GM18519 (cell line): ENCODE data around the gene EVPLL.
A peak's percentile ranks its signal among the peaks of the same experiment; 100 is the strongest.
"Not testable (repeated sequence)": the region's sequence is repeated elsewhere in the genome, so short reads cannot be mapped to it uniquely, and the experiment has no call there.

ENCODE experiments used
- ATAC-seq: cut with Tn5 transposase; IDR thresholded peaks from one replicate; pipeline ENCODE4 v1.9.1; 2021; ENCODE audit warnings: mild to moderate bottlenecking, moderate library complexity; ENCODE audit not compliant: unreplicated experiment, low FRiP score

Gene EVPLL

DNA sequence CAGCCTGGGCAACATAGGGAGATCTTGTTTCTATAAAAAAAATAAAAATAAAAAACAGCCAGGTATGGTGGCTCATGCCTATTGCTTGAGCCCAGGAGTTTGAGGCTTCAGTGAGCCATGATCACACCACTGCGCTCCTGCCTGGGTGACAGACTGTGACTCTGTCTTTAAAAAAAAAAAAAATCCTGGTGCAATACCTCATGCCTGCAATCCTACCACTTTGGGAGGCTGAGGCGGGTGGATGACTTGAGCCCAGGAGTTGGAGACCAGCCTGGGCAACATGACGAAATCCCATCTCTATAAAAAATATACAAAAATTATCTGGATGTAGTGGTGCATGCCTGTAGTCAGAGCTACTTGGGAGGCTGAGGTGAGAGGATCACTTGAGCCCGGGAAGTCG is 1.0 kb downstream of the EVPLL start:
- ATAC-seq, result not testable (repeated sequence)

DNA sequence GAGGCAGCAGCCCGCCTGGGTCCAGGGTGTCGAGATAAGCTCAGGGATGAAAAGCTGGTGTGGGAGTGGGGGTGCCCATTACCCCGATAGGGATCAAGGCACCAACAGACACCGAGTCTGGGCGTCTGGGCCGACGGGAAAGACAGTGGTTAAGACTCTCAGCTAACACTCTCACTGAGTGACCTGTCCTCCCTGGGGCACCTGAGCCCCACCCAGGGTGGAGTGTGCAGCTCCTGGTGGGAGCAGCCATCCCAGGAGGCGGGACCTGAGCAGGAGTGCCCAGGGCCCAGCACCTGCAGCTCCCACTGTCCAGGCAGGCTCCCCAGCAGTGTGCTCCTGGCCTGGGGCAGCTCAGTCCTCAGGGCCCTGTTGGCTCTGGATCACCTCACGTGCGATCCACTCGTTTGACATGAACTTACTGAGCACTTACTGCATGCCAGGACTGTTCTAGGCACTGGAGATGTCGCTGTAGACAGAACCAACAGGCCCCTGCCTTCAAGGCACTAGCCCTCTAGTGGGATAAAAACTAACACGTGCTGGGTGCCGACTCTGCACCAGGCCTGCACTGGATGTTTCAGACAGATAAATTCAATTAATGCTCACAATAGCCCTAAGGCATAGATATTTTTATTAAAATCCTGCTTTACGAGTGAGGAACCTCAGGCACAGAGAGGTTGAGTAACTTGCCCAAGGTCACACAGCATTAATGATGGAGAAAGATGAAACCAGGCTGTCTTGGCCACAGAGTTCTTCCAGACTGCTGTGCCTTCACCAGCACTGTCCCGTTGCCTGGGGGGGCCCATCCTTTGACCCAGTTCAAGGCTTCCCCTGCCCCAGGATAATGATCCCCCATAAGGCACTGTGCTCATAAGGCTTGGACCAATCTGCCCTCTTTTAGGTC is 1.9 kb downstream of the EVPLL start:
- ATAC-seq, result no peak

- ATAC-seq, result no peak
These were observed 3.0 kb downstream of the EVPLL start for GRCh38 chr17:18380471-18381157.

- no peak for ATAC-seq
These were observed 3.8 kb downstream of the EVPLL start for GRCh38 chr17:18381158-18381952.

DNA sequence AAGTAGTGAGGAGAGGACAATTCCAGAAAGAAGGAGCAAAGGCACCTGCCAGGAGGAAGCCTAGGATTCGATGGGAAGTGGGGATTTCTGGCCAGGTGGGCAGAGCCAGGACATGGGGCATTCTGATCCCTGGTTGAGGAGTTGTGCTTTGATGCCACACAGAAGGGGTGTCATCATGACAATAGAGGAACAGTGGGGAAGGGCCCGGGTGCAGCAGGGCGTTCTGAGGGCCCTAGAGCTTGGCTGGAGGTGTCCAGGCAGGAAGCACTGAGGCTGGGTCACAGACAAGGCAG is 4.3 kb downstream of the EVPLL start:
- ATAC-seq, result no peak

GRCh38 chr17:18382441-18383078 is 5.0 kb downstream of the EVPLL start:
- no peak for ATAC-seq

DNA sequence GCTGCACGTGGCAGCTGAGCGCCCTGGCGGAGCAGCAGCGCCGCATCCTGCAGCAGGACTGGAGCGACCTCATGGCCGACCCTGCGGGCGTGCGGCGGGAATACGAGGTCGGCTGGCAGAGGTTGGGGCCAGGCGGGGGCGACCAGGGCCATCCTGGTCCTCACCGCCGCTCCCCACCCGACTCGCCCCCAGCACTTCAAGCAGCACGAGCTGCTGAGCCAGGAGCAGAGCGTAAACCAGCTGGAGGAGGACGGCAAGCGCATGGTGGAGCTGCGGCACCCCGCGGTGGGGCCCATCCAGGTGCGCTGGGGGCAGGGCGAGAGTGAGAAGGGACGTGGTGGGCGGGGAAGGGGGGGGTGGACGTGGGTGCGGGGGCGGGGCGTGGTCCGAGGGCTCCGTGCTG is 5.5 kb downstream of the EVPLL start:
- not testable (repeated sequence) for ATAC-seq

- not testable (repeated sequence) for ATAC-seq
These were observed 6.7 kb downstream of the EVPLL start for GRCh38 chr17:18384271-18384670.

GRCh38 chr17:18387583-18387982 is 10.0 kb downstream of the EVPLL start:
- not testable (repeated sequence) for ATAC-seq

DNA sequence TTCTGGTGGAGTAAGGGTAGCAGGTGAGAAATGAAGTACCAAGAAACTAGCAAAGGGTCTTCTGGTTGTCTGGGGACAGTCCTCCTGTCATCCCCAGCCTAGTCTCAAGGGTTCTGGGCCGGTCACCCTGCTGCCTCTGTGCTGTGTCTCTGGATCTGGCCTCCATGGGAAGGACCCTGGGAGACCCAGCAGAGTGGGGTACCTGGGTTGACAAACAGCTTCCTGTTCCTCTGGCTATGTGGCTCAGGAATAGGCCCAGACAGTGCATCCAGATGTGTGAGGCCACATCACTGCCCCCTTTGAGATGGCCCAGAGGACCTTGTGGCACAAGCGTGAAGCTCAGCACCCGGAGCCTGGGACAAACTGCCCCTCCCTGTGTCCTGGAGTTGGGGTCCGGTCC is 10.7 kb downstream of the EVPLL start:
- ATAC-seq, result not testable (repeated sequence)

DNA sequence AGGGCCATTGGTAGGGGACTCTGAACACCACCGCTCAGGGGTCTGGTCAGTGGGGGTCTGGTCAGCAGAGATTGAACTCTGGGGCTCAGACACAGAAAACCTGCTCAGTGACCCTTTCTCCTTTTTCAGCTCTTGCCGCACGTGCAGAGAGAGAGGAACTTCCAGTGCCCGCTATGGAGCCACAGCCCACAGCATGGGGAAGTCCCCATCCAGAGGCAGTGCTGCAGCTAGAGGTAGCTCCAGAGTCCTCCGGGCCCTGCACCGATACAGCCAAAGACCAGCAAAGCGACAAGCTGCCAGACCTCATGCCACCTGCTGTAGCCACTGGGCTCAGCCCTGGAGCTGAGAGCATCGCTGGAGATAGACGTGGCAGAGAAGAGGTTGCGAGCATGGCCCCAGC is 11.2 kb downstream of the EVPLL start:
- ATAC-seq, result not testable (repeated sequence)

- not testable (repeated sequence) for ATAC-seq
These were observed 24.5 kb downstream of the EVPLL start for GRCh38 chr17:18401872-18402590.

- ATAC-seq, result not testable (repeated sequence)
These were observed 25.6 kb downstream of the EVPLL start for GRCh38 chr17:18403166-18403565.

DNA sequence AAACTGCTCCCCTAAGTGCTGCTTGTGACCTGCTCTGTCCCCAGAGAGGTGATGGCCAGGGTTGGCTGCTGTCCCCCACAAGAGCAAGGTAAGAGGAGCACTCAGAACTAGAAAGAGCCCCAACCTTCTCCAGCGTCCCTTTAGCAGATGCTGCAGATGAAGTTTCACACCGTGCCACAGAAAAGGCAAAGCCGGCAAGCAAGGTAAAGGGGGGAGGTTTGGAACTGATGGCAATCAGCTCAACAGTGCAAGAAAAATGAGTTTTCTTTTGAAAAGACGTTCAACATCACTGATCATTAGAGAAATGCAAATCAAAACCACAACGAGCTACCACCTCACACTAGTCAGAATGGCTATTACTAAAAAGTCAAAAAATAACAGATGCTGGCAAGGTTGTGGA is 26.0 kb downstream of the EVPLL start:
- ATAC-seq, result peak; percentile 62

DNA sequence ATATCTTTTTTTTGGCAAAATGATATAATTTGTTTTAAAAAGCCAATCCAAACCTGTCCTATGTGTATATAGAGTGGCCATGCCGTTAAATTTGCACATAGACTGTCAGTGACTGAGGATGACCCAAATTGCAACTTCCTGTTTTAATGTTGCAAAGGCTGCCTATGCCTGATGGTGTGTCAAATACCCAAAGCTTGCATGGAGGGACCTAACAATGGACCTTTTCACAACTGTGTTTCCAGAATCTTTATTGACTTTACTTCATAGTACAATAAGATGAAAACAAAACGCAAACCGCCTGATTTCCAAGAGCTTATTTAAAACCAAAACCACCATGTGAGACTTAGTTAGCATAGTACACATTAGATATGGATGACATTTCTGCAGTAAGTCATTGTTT is 31.3 kb downstream of the EVPLL start:
- ATAC-seq, result not testable (repeated sequence)

DNA sequence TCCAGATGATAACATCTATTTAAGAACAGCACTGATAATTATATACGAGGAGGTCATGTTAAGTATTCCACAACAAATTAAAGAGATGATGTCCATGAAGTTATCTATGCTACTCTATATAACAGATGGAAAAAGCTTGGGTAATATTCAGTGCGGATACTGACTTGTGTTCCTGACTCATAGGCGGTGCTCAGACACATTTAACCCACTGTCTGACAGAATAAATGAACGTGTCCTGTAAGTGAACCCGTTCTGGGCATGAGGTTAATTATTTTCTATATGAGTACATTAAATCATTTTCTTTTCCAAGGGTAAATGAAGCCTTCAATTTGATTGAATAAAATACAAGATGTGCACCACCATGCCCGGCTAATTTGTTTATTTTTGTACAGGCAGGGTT is 31.7 kb downstream of the EVPLL start:
- not testable (repeated sequence) for ATAC-seq

GRCh38 chr17:18410736-18411135 is 33.2 kb downstream of the EVPLL start:
- not testable (repeated sequence) for ATAC-seq

GRCh38 chr17:18411377-18411864 is 33.8 kb downstream of the EVPLL start:
- ATAC-seq, result not testable (repeated sequence)

- peak; percentile 70 for ATAC-seq
These were observed 34.5 kb downstream of the EVPLL start for GRCh38 chr17:18412001-18412538.
